HepG2 (cell line): ENCODE measurements around the gene GPC2. TPM values are rescaled to one million over a fixed set of nuclear protein-coding genes. Genes with fewer than 3 reads are reported as not detected.

Experiments
- ATAC-seq: fragments of 200-7000 bp; cut with Tn5 transposase; 3 replicates; pipeline ENCODE4 v1.9.1; 2020; ENCODE audit warnings: mild to moderate bottlenecking, moderate library complexity
- BruUV-seq: library from RNA; stranded (reverse); fragments of 400-500 nt; replicated peaks from 2 replicates; lab custom pipeline; 2021; lab: Mats Ljungman, UMichigan
- CTCF ChIA-PET: fragments of 300-600 bp; formaldehyde crosslinking; extraction: SDS; loops from one replicate; lab custom pipeline; 2021; ENCODE audit warnings: low total read pairs, inconsistent platforms, low intra/inter-chr PET ratio; lab: Yijun Ruan, JAX
- POLR2A ChIA-PET: fragments of 350-600 bp; sonication (Branson Sonifier 250); formaldehyde crosslinking; loops from one replicate; lab custom pipeline; 2020; ENCODE audit warnings: antibody characterized with exemption, inconsistent platforms; lab: Yijun Ruan, JAX
- DNase-seq: peaks from one replicate; pipeline ENCODE4 v3.0.0-alpha.2; 2015; ENCODE audit warnings: low spot score
- FAIRE-seq: peaks from 3 replicates; lab custom pipeline; 2011; peaks lifted over from hg19 to GRCh38; lab: Jason Lieb, UNC
- H2AFZ ChIP-seq: one replicate; pipeline ENCODE4 v1.6.1; 2011; ENCODE audit warnings: low read length, inconsistent platforms
- H3K27ac ChIP-seq: fragments of 300-600 bp; 3 replicates; pipeline ENCODE4 v1.8.0; 2011; ENCODE audit warnings: mixed run types, mild to moderate bottlenecking, mixed read lengths, low read length, inconsistent platforms; ENCODE audit not compliant: insufficient read depth; ENCODE audit errors: extremely low read length
- H3K27me3 ChIP-seq, 2 experiments: fragments of 200-600 bp in 1 of 2; 2 replicates in 1 of 2; 3 replicates in 1 of 2; pipeline versions ENCODE4 v1.6.0 to v1.8.0; 2011; ENCODE audit warnings: low read length in 2 of 2, mild to moderate bottlenecking in 2 of 2, moderate library complexity in 2 of 2, inconsistent platforms in 1 of 2; ENCODE audit not compliant: insufficient read depth in 2 of 2, control insufficient read depth in 1 of 2
- H3K36me3 ChIP-seq, 2 experiments: fragments of 200-600 bp in 1 of 2; replicated peaks in 1 of 2; 2 replicates in 1 of 2; 3 replicates in 1 of 2; pipeline versions ENCODE4 v1.5.1 to v1.8.0; 2011; ENCODE audit warnings: low read length in 2 of 2, inconsistent platforms in 1 of 2; ENCODE audit not compliant: insufficient read depth in 2 of 2, control insufficient read depth in 1 of 2
- H3K4me1 ChIP-seq: 2 replicates; pipeline ENCODE4 v1.5.1; 2012; ENCODE audit warnings: low read length, inconsistent platforms; ENCODE audit not compliant: insufficient read depth
- H3K4me2 ChIP-seq: 2 replicates; pipeline ENCODE4 v1.6.0; 2011; ENCODE audit warnings: low read depth, low read length, inconsistent platforms
- H3K4me3 ChIP-seq, 3 experiments: fragments of 200-600 bp in 1 of 3; sonication (generic), shearing (Covaris generic) in 1 of 3; replicated peaks in 1 of 3; 2 replicates each; pipeline ENCODE4 v1.5.1; 2011 to 2016; ENCODE audit warnings: low read length in 3 of 3, inconsistent platforms in 2 of 3, low read depth in 2 of 3, mild to moderate bottlenecking in 2 of 3, control low read depth in 1 of 3, mixed read lengths in 1 of 3; ENCODE audit not compliant: insufficient read depth in 1 of 3
- H3K79me2 ChIP-seq: one replicate; pipeline ENCODE4 v1.6.1; 2011; ENCODE audit warnings: low read length, inconsistent platforms; ENCODE audit not compliant: insufficient read depth
- H3K9ac ChIP-seq: 2 replicates; pipeline ENCODE4 v1.6.0; 2011; ENCODE audit warnings: mild to moderate bottlenecking, low read depth, low read length, inconsistent platforms; ENCODE audit not compliant: insufficient read depth
- H3K9me3 ChIP-seq: 2 replicates; pipeline ENCODE4 v1.5.1; 2012; ENCODE audit warnings: mild to moderate bottlenecking, low read length
- H4K20me1 ChIP-seq: 2 replicates; pipeline ENCODE4 v1.6.0; 2011; ENCODE audit warnings: inconsistent platforms, mild to moderate bottlenecking, low read length, moderate library complexity; ENCODE audit not compliant: insufficient read depth
- ARNTL ChIP-seq: sonication (generic); formaldehyde crosslinking; IDR thresholded peaks from 2 replicates; pipeline ENCODE4 v1.4.0; 2020; ENCODE audit warnings: mild to moderate bottlenecking, missing genetic modification reagents
- DPF2 ChIP-seq: sonication (generic); formaldehyde crosslinking; IDR thresholded peaks from 2 replicates; pipeline ENCODE4 v1.4.0; 2020; ENCODE audit warnings: mild to moderate bottlenecking, low read depth, missing genetic modification reagents, borderline replicate concordance
- DRAP1 ChIP-seq: IDR thresholded peaks from 2 replicates; pipeline ENCODE4 v1.6.1; 2016; ENCODE audit warnings: missing genetic modification reagents, missing compliant biosample characterization
- EHMT2 ChIP-seq: fragments of 200-600 bp; sonication (generic); IDR thresholded peaks from 2 replicates; pipeline ENCODE4 v1.7.0; 2017; ENCODE audit warnings: antibody characterized with exemption, low read depth, low read length, borderline replicate concordance
- ELF3 ChIP-seq: IDR thresholded peaks from 2 replicates; pipeline ENCODE4 v1.6.1; 2016; ENCODE audit warnings: missing genetic modification reagents, missing compliant biosample characterization
- SKI ChIP-seq: fragments of 450-650 bp; IDR thresholded peaks from one replicate; pipeline ENCODE4 v1.6.1; 2018; ENCODE audit warnings: mild to moderate bottlenecking; ENCODE audit not compliant: partially characterized antibody
- SMARCE1 ChIP-seq: fragments of 450-650 bp; IDR thresholded peaks from 2 replicates; pipeline ENCODE4 v1.6.1; 2017; ENCODE audit warnings: borderline replicate concordance
- ZBTB33 ChIP-seq: sonication (generic); formaldehyde crosslinking; IDR thresholded peaks from 2 replicates; pipeline ENCODE4 v1.4.0; 2020; ENCODE audit warnings: missing genetic modification reagents
- ZNF225 ChIP-seq: sonication (generic); formaldehyde crosslinking; IDR thresholded peaks from 2 replicates; pipeline ENCODE4 v1.4.0; 2020; ENCODE audit warnings: mild to moderate bottlenecking, missing genetic modification reagents
- ZNF646 ChIP-seq: sonication (generic); formaldehyde crosslinking; IDR thresholded peaks from 2 replicates; pipeline ENCODE4 v1.9.0; 2021; ENCODE audit warnings: mild to moderate bottlenecking, missing genetic modification reagents
- WGBS: methylation state at CpG from one replicate; pipeline ENCODE4 v1.1.6; 2017; ENCODE audit warnings: low lambda C conversion rate; 5-methylcytosine and 5-hydroxymethylcytosine counted together
- in situ Hi-C: cut with HindIII; loops from 2 replicates; pipeline ENCODE4 v1.10.0; 2017; ENCODE audit warnings: low pct_unique_long_range_greater_than_20kb; ENCODE audit not compliant: extremely low pct_ligation_motif_present
- intact Hi-C: fragments of 100-400 bp; cut with micrococcal nuclease; formaldehyde crosslinking; loops from one replicate; pipeline ENCODE4 v1.10.0; 2022; ENCODE audit not compliant: unreplicated experiment
- polyA plus RNA-seq, 8 experiments: library from polyadenylated mRNA; depleted of rRNA in 3 of 8; stranded (reverse) in 7 of 8; unstranded in 1 of 8; fragments of >200 nt; fragmentation: Illumina TruSeq in 4 of 8; extraction: Trizol in 4 of 8; gene quantifications; 2 replicates each; pipeline versions ENCODE4 v1.2.1 to v1.2.3, GENCODE V29; 2011 to 2016; ENCODE audit warnings: low read depth in 4 of 8, missing spikeins in 1 of 8, mixed read lengths in 1 of 8; ENCODE audit not compliant: insufficient read depth in 1 of 8
- total RNA-seq, 5 experiments: library from RNA; depleted of rRNA; stranded (reverse); fragments of >200 nt; fragmentation: Illumina TruSeq; extraction: Trizol; gene quantifications; 2 replicates each; pipeline ENCODE4 v1.2.3, GENCODE V29; 2016; ENCODE audit warnings: low read depth in 1 of 5

Gene GPC2
- total and polyA plus RNA-seq, 2 of the 13 experiments (the other 11 are each of a cell fraction or from before 2014, with no cell fraction given), result 0.64 to 0.78 TPM

GRCh38 chr7:100174582-100174981, 2.6 kb downstream of the GPC2 start:
- no peak for DNase-seq

More at GRCh38 chr7:100174582-100174981, 2.6 kb downstream of the GPC2 start:
- Histone ChIP-seq H3K4me2 (no peak overlapping the region), H2AFZ (no peak overlapping the region), H3K79me2 (no peaks in the 10 kb centered on the region), H3K9me3 (no peaks in the 10 kb centered on the region), H4K20me1 (no peaks in the 10 kb centered on the region), H3K9ac (no peak overlapping the region), H3K36me3 (no peaks in the 10 kb centered on the region), H3K4me3 (no peak overlapping the region), H3K27ac (no peak overlapping the region), H3K4me1 (peaks cover 29% of the 10 kb centered on the region), H3K27me3 (peaks cover 3 to 23% of the 10 kb centered on the region in 2 experiments; a peak in 3 of 5 replicates)
- 83% methylated on average over 5 of the region's 5 CpGs for WGBS
- CTCF ChIA-PET, result no interaction called here
- ATAC-seq, result no peak
- BruUV-seq, result no TSS peak
- TF ChIP-seq ARNTL (no peak), ZNF225 (CRISPR knock-in tag) (no peak), ZBTB33 (CRISPR knock-in tag) (no peak), ZNF646 (CRISPR knock-in tag) (no peak), SKI (no peak), EHMT2 (no peak), DPF2 (CRISPR knock-in tag) (no peak), ELF3 (CRISPR knock-in tag) (no peak), DRAP1 (CRISPR knock-in tag) (no peak), SMARCE1 (no peak)
- in situ Hi-C loops (no loop called here), intact Hi-C loops (no loop called here)
- no peak for FAIRE-seq
- POLR2A ChIA-PET, result no interaction called here
